ENCODE data around the gene TUBGCP6.

The TUBGCP6 gene

DNA sequence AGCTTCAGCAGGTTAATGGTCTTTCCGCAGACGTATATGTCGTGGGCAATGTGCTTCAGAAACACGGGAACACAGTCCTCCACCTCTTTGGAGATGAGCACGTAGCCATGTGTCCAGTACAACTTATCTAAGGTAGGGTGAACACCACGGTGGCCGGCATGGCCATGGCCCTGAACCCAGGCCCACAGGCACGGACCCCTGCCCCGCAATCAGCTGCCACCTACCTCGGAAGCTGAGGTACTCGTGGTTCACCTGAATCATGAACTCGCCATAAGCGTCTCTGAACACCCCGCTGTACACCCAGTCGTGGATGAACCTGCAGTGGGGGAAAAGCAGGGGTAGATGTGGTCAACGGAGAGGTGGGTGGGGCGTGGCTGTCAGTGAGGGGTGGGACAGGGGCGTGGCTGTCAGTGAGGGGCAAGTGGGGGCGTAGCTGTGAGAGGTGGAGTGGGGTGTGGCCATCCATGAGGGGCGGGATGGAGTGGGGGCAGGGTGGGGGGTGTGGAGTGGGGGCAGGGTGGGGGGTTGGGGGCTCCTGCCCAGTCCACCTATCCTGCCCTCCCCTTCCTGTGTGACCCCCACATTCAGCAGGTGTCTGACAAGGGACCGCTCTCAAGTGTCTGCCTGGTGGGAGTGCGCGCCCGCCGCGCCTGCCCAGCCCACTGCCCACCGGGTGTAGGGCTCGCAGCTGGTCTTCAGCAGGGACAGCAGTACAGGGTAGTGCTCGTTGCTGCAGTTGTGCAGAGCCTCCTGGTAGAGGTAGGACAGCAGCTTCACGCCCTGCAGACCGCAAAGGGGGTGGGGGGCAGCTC lies 18.6 kb downstream of the TUBGCP6 start:
- no peak for FAIRE-seq

DNA sequence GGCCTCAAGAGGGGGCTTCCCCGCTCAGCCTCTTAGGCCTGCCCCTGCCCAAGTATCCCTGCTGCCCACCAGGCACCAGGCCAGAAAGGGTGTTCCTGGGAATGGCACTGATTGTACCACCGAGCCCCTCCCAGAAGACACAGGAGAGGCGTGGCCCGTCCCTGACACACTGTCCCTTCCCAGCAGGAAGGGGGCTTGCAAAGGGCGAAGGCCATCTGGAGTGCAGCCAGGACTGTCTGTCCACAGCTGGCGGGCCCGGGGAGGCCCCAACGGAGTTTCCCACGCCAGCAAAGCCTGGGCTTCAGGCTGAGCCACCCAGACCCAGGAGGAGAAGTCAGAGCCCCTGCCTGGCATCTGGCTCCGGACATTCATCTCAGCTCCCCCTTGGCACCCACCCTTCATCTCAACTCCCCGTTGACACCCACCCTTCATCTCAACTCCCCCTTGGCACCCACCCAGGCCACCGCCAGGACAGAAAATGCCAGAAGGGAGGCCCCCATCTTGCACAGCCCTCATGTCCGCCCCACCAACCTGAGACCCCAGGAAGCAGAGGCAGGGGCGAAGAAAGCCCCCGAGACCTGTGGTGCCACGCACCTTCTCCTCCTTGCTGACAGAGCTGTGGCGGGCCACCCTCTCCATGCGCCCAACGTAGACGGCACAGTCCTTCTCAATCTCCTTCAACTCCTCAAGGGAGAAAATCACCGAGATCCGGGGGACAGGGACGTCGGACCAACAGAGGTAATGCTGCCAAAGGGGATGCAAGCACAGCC lies 19.4 kb downstream of the TUBGCP6 start:
- FAIRE-seq = no peak

DNA sequence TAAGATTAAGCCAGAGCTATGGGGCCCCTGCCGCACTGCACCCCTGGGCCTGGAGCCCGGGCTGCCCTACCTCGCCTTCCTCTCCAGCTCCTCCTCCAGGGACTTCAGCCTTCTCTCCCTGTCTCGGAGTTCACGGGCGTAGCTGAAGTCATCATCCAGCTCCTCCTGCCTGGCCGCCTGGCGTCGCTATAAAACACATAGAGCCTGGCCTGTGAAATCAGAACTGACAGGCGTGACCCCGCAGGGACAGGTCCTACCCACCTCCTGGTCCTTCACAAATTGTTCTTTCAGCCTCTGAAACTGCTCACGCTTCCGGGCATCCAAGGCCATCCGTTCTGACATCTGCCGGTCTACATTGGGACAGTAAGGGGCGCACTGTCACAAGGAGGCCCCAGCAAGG lies 20.8 kb downstream of the TUBGCP6 start:
- no peak for FAIRE-seq

DNA sequence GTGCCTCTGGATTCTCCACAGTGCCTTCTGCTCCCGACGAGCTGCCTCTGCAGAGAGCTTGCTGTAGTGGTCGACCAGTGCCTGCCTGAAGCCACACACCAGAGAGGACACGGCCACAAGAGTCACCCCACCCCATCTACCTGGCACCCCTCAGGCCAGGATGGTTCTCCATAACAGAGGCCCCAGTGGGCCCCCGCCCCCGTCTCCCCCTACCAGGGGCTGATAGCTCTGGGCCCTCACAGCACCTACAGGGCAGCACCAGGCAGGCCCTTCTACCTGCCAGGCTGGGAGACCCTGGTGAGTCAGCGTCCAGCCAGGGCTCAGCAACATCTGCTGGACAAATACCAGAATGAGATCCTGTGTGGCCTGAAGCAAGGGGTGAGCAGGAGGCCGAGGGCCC lies 22.3 kb downstream of the TUBGCP6 start:
- no peak for FAIRE-seq

DNA sequence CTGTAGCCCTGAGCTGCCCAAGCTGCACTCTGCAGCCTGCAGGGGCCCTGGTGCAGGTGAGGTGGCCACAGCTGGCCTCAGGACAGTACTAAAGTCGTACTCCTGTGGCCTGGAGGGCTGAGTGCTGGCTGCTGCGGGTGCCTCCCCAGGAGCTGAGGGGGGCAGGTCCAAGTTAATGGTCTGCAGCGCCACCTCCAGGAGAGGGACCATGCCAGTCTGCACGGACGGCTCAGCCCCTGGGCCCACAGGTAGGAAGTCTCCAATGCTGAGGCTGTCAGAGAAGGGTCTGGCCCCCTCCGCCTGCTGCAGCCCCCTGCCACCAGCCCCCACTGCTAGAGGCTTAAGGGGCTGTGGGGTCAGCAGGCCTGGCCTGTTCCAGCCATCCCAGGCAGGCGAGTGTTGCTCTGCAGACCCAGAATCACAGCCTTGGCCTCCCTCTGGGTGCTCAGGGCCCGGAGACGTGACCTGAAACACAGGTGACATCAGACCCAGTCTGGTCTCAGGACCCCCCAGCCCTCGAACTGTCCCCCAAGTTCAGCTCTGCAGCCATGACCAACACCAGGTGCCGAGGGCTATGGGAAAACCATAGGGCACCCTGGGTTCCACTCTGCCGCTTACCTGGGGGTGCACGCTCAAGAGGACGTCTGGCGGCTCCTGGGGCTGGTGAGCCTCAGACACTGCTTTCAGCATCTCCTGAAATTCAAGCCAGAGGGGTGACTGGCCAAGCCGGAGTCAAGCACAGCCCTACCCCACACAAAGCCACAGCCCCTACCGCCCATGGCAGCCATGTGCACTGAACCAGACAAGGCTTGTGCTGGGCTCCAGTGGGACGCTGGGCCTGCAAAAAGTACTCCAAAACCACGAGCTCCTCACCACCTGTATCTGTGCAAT lies 23.2 kb downstream of the TUBGCP6 start:
- FAIRE-seq = no peak

DNA sequence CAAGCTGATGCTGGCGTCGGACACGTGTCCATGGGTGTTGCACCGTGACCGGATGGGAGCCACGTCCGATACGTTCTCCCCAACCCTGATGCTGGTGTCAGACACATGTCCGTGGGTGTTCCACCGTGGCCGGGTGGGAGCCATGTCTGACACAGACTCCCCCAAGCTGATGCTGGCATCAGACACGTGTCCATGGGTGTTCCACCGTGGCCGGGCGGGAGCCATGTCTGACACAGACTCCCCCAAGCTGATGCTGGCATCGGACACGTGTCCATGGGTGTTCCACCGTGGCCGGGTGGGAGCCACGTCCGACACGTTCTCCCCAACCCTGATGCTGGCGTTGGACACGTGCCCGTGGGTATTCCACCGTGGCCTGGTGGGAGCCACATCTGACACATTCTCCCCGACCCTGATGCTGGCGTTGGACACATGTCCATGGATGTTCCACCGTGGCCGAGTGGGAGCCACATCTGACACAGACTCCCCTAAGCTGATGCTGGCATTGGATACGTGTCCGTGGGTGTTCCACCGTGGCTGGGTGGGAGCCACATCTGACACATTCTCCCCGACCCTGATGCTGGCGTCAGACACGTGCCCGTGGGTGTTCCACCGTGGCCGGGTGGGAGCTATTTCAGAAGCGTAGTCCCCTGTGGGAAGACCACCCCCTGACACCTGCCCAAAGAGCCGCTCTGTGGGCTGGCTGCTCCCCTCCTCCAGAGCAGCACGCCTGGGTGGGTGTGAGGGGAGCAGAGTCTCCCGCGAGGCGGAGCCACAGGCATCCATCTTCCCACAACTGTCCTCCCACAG lies 24.0 kb downstream of the TUBGCP6 start:
- no peak for FAIRE-seq

DNA sequence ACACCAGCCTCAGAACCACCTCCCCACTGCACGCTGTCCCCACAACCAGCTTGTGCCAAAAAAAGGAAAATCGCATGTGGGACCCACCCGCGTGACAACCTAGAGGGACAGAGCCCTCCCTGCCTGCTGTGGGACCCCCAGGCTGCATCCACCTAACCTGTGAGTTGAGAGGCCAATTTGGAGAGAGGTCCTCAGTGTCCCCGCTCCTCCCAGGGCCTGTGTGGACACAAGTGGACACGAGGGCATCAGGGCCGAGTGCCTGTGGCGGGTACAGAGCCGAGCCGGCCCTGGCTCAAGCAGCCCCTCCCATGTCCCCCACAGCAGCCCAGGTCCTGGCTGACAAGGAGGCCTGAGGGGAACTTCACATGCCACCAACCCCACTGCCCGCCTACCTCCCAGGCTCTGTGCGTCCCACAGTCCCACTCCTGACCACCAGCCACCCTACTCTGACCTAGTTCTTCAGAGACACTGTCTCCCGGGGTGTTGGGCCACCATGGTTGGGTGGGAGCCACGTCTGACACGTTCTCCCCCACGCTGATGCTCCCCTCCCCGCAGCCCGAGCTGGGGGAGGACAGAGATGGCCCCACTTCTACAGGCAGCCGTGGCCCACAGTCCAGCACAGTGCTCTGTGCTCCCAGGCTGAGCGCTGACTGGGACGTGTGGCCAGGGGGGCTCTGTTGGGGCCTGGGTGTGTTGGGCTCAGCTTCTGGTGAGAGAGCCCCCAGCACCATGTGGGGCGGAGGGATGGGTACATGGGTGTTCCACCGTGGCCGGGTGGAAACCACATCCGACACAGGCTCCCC lies 24.8 kb downstream of the TUBGCP6 start:
- FAIRE-seq = no peak

DNA sequence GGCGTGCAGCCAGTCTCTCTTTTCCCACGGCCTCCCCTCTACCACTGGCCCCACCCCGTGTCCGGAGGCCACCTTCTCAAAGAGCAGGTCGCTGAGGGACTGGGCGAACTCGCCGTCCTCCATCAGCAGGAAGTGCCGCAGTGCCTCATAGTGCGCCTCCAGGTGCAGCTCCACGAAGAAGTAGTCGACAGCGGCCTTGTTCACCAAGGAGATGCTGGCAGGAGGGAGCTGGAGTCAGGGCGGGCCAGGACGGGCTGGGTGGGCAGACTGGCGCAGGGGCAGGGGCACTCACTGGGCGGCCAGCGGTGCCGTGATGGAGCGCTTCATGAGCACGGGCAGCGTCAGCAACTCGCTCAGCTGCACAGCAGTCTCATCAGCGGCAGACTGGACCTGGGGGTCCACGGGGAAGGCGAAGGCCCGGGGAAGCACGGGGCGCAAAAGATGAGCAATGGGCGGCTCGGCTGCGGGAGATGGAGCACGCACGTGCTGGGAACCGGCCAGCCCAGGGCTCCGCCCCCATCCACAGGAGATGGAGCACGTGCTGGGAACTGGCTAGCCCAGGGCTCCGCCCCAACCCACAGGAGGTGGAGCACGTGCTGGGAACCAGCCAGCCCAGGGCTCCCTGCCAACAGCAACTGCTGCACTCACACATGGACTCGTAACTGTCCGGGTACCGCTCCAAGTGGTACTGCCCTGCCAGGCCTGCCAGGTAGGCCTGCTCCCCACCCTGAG lies 25.7 kb downstream of the TUBGCP6 start:
- FAIRE-seq = no peak

DNA sequence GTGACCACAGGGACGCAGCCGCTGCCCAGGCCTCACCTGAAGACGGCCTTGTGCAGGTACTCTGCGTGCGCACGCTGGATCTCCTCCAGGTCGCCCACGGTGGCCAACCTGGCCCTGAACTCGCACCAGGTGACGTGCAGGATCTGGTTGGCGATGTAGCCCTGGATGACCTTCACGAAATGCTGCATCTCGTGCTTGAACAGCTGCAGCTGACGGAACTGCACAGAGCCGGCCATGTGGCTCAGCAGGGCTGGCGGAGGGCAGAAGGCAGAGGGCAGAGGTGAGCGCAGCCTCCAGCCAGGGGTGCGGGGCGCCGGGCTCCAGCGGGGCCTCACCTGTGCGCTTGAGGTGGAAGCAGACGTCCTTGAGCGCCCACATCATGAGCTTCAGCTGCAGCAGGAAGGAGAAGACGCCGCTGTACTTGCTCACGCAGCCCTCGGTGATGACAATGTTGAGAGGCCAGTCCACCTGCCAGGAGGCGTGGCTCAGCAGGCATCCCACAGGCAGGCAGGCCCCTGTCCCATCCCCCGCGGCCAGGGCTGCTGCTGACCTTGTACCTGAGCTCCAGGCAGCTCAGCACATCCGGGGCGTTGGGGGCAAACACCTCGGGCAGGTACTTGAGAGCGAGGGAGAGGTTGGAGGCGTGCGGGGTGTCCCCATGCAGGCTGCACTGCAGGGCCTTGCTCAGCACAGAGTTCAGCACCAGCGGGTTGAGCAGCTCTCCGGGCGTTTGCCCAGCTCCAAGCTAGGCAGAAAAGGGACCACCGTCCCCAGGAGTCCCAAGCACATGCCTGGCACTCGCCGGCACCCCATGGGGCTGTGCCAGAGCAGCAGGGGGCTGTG lies 26.4 kb downstream of the TUBGCP6 start:
- FAIRE-seq = no peak

DNA sequence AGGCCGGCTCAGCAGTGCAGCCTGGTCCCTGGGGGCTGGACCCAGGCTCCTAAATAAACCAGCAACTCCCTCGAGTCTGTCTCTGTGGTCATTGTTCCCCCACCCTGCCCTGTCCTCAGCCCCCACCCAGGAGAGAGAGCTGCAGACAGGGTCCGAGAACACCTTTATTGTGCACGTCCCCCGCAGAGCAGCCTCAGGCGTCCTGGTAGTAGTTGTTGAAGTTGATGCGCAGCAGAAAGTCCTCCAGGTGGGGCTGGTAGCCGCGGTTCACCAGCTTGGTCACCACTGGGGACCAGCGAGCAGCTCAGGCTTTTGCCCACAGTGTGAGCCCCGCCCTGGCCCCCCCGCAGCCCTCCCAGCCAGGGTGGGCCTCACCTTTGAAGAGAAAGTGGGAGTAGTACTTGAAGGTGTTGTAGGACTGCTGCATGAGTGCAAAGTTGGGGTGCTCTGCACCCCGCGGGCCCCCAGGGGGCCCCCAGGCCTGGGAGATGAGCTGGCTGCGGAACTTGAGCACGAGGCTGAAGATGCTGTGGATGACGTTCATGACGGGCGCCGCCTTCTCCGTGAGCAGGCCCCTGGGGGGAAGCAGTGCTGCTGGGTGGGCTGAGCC lies 27.2 kb downstream of the TUBGCP6 start:
- no peak for FAIRE-seq

DNA sequence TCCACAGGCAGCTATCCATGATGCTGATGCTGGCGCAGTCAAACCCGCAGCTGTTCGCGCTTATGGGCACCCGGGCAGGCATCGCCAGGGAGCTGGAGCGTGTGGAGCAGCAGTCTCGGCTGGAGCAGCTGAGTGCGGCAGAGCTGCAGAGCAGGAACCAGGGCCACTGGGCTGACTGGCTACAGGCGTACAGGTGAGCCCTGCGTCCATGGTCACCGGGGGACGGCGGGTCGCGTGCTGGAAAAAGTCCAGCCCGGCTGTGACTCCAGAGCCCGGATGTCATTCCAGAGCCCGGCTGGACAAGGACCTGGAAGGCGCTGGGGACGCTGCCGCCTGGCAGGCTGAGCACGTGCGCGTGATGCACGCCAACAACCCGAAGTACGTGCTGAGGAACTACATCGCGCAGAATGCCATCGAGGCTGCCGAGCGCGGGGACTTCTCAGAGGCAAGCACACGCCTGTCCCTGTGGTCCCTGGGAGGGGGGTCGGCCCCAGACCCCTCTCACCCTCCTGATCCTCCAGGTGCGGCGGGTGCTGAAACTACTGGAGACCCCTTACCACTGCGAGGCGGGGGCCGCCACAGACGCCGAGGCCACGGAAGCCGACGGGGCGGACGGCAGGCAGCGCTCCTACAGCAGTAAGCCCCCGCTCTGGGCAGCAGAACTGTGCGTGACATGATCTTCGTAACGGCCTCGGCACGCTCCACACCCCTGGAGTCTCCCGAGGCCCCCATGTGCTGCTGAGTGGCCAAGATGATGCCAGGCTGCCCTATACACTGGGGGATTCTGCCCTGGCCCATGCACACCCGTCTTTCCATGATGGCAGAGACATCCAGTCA lies 27.9 kb downstream of the TUBGCP6 start:
- FAIRE-seq = no peak

DNA sequence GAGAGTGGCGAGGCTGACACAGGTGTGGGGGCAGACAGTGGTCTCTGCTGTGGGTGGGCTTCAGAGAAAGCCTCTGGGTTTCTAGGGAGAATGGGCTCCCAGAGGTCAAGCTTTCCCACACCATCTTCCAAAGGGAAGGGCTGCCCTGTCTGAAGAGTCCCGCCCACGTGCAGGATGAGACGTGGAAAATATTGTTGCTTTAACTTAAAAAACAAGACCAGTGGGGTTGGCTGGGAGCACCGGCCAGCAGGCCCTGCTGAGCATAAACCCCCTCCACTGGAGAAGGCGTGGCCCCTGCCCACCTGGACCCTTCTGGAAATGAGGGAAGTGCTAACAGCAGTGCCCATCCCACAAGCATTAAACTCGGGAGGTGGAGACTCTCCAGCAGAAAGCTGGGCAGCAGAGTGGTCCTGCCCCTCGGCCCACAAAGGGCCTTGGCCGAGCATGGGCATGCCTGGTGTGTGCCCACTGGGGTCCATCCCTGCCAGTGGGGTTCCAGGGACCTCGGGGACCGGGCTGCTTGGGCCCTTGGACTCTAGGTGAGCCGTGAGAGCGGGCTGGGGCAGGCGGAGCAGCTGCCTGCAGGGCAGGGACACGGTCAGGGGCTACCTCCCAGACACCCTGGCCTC lies 28.7 kb downstream of the TUBGCP6 start:
- no peak for FAIRE-seq

DNA sequence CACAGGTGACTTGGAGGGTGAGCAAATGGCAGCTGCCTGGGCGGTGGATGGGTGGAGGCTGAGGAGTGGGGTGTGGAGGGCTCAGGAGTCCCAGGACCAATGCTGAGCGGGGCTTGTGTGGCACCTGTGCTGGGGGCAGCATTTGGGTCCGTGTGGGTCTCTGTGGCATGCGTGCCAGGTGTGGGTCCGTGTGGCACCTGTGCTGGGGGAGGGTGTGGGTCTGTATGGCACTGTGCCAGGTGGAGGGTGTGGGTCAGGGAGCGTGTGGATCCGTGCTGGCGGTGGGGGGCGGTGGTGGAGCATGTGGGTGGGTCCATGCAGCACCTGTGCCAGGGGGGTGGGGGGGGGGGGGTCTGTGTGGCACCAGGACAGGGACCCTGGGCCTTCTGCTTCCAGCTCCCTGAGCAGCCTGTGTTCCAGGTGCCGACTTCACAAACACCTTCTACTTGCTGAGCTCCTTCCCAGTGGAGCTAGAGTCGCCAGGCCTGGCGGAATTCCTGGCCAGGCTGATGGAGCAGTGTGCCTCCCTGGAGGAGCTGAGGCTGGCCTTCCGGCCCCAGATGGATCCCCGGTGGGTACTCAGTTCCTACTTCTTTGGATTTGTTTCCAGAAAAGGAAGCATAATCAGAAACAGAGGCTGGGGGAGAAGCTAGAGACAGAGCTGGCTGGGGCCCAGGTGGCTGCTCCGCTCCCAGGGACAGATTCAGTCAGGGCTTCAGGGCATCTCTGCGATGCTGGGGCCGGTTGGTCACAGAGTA lies 29.3 kb downstream of the TUBGCP6 start:
- no peak for FAIRE-seq

DNA sequence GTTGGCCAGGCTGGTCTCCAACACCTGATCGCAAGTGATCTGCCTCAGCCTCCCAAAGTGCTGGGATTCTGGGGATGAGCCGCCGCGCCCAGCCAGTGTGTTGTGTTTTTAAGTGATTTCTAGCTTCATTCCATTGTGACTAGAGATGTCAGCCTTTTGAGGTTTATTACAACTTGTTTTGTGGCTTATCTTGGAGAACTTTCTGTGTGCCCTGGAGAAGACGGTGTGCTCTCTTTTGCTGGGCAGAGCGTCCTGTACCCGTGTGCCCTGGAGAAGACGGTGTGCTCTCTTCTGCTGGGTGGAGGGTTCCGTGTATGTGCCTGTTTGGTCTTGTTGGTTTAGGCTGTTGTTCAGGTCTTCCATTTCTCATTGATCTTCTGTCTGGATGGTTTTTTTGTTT lies 31.6 kb downstream of the TUBGCP6 start:
- no peak for FAIRE-seq

DNA sequence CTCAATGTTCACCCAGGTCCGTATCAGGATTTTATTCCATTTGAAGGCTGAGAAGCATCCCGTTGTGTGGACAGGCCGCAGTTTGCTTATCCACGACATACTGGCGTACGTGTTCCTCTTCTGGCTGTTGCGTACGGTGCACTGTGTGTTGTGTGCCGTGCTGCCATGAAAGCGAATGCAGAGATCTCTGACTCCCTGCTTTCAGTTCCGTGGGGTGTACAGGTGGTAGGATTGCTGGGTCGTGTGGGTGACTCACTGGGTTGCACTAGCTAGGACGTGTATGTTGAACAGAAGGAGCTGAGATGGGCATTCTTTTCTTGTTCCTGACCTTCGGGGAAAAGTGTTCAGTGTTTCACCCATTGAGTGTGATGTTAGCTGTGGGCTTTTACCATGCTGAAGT lies 33.7 kb downstream of the TUBGCP6 start:
- no peak for FAIRE-seq

DNA sequence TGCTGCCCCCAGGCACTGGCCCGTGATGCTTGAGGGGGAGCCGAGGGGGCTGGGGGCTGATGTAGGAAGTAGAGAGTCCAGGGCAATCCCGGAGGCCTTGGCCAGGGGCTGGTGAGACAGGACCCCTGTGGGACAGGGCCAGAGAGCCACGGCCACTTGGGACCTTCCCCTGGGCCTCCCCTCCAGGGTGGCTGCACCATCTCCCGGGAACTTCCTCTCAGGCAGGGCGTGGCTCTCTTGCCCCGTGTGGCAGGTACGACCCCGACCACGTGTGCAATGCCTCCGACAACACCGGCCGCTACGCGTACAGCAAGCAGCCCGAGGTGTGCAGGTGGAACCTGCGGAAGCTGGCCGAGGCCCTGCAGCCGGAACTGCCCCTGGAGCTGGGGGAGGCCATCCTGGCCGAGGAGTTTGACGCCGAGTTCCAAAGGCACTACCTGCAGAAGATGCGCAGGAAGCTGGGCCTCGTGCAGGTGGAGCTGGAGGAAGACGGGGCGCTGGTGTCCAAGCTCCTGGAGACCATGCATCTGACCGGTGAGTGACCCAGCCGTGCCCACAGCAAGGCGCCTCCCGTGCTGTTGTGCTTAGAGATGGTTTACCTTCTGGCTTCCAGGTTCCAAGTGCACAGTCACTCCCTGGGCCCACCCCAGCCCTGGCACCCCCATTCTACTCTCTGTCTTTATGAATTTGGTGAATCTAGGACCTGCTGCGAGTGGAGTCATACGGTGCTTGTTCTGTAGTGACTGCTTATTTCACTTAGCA lies 34.3 kb downstream of the TUBGCP6 start:
- no peak for FAIRE-seq
